ENCODE data around the gene PRKCH.

DNA sequence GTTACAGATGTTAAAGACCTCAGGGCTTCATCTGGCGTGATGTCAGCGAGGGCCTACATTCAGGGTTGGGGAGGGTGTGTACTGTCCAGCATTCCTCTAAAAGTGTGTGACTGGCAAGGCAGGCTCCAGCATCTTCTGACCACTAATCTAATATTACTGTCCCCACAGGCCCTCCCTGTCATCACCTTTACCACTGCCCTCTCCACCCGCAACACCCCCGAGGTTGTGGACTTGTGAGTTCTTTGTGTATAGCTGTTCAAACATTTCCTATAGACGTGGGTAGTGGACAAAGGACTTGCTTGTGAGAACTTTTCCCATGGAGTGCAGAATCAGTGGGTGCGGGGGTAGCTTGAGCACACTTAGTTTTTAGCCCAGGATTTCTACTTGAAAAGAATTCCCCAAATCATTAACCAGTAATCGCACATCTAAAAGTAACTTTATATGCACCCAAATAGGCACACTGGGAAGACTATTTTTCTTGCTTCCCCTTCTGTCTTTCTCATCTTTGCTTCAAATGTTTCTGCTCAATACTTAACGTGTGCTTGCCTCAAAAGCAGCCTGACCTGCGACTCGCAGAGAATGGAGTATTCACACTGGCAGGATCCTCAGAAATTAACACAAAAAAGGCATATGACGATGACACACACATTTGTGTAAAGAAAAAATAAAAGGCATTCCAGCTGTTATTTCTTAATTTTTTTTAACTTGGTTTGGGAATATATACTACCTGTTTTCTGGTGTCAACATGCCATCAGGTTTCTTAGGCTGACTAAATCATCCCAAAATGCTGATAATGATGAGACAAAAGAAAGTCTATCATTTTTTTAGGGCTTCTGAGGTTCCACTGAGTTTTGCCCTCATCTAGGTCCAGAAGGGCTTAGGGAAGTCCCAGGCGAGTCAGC lies 215.5 kb downstream of the PRKCH start:
- TF ChIP-seq, protein P1, sequence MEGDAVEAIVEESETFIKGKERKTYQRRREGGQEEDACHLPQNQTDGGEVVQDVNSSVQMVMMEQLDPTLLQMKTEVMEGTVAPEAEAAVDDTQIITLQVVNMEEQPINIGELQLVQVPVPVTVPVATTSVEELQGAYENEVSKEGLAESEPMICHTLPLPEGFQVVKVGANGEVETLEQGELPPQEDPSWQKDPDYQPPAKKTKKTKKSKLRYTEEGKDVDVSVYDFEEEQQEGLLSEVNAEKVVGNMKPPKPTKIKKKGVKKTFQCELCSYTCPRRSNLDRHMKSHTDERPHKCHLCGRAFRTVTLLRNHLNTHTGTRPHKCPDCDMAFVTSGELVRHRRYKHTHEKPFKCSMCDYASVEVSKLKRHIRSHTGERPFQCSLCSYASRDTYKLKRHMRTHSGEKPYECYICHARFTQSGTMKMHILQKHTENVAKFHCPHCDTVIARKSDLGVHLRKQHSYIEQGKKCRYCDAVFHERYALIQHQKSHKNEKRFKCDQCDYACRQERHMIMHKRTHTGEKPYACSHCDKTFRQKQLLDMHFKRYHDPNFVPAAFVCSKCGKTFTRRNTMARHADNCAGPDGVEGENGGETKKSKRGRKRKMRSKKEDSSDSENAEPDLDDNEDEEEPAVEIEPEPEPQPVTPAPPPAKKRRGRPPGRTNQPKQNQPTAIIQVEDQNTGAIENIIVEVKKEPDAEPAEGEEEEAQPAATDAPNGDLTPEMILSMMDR (IDR thresholded peaks at IDR 0.05) = no peak
- TF ChIP-seq, protein P2, sequence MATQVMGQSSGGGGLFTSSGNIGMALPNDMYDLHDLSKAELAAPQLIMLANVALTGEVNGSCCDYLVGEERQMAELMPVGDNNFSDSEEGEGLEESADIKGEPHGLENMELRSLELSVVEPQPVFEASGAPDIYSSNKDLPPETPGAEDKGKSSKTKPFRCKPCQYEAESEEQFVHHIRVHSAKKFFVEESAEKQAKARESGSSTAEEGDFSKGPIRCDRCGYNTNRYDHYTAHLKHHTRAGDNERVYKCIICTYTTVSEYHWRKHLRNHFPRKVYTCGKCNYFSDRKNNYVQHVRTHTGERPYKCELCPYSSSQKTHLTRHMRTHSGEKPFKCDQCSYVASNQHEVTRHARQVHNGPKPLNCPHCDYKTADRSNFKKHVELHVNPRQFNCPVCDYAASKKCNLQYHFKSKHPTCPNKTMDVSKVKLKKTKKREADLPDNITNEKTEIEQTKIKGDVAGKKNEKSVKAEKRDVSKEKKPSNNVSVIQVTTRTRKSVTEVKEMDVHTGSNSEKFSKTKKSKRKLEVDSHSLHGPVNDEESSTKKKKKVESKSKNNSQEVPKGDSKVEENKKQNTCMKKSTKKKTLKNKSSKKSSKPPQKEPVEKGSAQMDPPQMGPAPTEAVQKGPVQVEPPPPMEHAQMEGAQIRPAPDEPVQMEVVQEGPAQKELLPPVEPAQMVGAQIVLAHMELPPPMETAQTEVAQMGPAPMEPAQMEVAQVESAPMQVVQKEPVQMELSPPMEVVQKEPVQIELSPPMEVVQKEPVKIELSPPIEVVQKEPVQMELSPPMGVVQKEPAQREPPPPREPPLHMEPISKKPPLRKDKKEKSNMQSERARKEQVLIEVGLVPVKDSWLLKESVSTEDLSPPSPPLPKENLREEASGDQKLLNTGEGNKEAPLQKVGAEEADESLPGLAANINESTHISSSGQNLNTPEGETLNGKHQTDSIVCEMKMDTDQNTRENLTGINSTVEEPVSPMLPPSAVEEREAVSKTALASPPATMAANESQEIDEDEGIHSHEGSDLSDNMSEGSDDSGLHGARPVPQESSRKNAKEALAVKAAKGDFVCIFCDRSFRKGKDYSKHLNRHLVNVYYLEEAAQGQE (IDR thresholded peaks at IDR 0.05; ENCODE audit: insufficient read depth in 1 of 2, low read depth in 2 of 2, low read length in 1 of 2) = no peak
- TF ChIP-seq POLR2AphosphoS5 (IDR thresholded peaks at IDR 0.05; ENCODE audit: low read depth, low read length) (no peak), SIN3A (IDR thresholded peaks at IDR 0.05; ENCODE audit: borderline replicate concordance, insufficient read depth, low read depth, low read length) (no peak), TCF7L2 (IDR thresholded peaks at IDR 0.05; ENCODE audit: low read depth, low read length) (no peak)

Measured in Panc1 (cell line).